GM08714 (cell line): ENCODE measurements around the gene NDRG4.

Experiments used
- H3K4me3 ChIP-seq: fragments of 200-500 bp; sonication (Bioruptor generic); 2 replicates; pipeline ENCODE4 v1.5.1; 2014; ENCODE audit warnings: mild to moderate bottlenecking, low read length, inconsistent platforms
- ZNF274 ChIP-seq: IDR thresholded peaks from 2 replicates; pipeline ENCODE4 v1.6.1; 2012; ENCODE audit warnings: mild to moderate bottlenecking, low read depth, low read length

NDRG4 gene

DNA sequence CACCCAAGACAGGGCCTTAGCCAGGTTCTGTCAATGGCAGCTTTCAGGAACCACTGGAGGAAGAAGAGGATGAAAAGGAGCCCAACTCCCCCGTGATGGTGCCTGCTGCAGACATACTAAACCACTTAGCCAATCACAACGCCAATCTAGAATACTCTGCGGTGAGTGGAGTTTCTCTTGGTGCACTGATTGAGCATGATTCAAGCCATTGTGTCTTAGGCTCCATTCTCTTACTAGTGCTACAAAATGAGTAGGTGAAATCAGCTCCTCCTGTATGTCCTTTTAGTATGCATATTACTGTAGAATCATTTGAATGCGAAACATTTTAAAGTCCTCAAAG is 16.8 kb downstream of the NDRG4 start:
- H3K4me3 ChIP-seq: no peak overlapping the region; the same call in 1 of the 2 replicates
- TF ChIP-seq ZNF274: no peak

DNA sequence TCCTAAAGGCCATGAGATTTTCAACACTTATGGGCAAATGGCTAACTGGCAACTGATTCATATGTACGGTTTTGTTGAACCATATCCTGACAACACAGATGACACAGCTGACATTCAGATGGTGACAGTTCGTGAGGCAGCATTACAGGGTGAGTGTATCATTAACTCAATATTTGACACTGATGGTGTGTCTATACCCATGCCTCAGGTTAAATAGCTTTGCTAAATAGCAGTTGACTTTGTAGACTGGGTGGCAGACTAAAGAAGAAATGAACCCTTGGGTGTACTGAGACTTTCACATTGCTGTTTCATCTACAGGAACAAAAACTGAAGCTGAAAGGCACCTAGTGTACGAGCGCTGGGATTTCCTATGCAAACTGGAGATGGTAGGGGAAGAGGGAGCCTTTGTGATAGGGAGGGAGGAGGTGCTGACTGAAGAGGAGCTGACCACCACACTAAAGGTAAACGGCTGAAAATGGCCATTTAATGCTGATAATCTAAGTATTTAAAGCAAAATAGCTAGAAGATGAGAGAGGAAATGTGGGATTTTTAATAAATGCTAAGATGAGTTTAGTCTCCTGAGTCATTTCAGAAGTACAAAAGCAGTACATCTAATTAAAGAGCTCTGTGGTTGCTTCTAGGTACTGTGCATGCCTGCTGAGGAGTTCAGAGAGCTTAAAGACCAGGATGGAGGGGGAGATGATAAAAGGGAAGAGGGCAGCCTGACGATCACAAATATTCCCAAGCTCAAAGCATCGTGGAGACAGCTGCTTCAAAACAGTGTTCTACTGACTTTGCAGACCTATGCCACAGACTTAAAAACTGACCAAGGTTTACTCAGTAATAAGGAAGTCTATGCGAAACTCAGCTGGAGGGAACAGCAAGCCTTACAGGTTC is 18.4 kb downstream of the NDRG4 start:
- no peak for TF ChIP-seq ZNF274
- H3K4me3 ChIP-seq: peak overlapping the region; percentile 35; the same call in 1 of the 2 replicates

DNA sequence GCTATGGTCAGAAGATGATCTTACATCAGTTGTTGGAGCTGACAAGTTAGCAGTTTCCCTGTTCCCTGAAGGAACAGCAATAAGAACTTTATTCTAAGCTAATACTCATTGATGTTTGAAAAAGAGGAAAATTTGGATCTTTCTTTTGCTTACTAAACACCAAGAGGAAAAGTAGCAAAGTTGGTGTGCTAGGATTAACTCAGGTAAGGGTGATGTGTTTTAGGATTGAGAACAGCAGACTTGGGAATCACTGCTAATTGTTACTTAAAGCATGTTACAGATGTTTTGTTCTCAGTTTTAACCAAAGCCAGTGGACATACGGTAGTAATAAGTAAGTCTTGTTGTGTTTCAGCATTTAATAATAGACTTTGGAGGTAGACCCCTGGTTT is 19.0 kb downstream of the NDRG4 start:
- TF ChIP-seq ZNF274: no peak
- no peak overlapping the region for H3K4me3 ChIP-seq

DNA sequence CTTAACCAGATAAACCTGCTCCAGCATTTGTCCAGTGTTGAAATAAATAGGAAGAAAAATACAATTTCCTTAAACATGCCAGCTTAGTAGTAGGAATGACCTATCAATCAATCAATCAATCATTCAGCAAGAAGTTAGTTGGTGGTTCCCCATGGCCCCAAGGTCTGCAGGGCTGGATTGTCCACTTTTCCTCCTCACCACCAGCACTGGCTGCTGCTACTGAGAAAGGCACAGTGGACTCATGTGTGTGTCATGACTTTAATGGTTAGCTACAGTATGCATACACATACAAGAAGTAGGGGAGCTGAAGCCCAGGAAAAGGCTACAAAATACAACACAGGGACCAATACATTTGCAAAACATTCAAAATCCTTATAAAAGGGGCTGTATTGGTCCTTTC is 19.8 kb downstream of the NDRG4 start:
- no peak overlapping the region for H3K4me3 ChIP-seq
- TF ChIP-seq ZNF274: no peak

DNA sequence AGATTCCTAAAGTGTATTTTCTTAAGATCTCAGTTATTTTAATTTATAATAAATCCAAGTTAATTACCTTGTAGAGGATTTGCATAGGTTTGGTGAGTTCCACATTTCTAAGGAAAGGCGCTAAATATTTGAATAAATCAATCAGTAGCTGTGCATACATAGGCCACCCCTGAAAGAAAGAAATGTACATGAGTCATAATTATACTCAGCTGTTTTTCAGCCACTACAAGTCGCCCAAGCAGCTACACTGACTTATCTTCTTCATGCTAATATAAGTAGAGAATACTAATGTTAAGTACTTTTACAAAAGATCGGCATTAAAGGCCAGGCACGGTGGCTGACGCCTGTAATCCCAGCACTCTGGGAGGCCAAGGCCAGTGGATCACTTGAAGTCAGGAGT is 30.2 kb downstream of the NDRG4 start:
- no peak overlapping the region for H3K4me3 ChIP-seq
- TF ChIP-seq ZNF274: no peak

DNA sequence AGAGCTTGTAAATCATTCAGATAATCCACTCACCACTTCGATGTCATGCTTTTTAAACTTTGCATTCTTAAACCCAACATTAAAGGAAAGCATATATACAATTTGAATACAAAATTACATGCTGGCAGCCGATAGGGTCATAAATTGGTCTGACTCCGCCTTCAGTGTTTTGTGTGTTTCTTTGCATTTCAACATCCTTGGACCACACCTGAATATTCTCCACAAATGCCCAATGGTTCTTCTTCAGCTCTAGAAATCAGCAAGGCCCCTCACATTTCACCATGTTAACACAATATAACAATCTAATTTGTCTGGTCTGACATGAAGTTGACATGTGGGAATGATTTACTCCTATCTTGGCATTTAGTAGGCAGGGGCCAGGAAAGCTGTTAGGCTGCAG is 32.5 kb downstream of the NDRG4 start:
- no peak overlapping the region for H3K4me3 ChIP-seq
- TF ChIP-seq ZNF274: no peak

DNA sequence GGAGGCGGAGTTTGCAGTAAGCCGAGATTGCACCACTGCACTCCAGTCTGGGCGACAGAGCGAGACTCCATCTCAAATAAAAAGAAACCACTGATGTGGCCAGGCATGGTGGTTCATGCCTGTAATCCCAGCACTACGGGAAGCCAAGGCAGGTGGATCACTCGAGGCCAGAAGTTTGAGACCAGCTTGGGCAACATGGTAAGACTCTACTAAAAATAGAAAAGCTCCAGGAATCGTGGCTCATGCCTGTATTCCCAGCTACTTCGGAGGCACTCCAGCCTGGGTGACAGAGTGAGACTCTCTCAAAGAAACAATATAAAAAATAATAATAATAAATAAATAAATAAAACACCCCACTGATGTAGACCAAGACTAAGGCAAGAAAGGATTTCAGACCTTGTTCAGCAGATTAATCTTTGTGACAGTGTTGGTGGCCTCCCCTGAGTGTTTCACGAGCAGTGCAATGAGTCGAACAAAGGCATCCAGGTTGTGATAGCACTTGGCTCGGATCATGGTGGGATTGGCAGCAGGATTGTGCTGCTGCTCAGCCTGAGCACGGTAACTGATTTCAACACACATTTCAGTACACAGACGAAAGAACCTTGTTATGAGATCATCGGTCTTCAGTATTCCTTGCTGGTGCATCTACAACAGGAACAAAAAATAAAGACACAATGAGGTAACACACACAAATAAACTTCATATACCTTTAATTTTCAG is 34.0 kb downstream of the NDRG4 start:
- no peak for TF ChIP-seq ZNF274

DNA sequence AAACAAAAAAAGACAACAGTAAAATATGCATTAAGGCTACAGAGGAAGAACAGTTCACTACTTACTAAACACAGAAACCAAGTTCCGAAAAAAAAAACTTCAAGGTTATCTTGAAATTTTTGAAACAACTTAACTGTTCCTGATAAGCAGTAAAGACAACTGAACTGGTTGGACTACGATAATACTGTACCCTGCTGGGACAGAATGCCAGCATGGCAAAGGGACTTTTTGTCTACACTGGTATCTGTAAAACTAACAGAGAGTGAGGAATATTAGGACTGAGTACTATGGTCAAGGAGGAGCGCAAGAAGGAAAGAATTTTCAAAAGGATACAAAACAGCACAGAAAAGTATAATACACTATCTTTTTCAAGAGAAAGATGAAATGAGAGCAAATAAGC is 35.2 kb downstream of the NDRG4 start:
- TF ChIP-seq ZNF274: no peak

More for the DNA sequence above, 34.0 kb downstream of the NDRG4 start:
- no peak overlapping the region for H3K4me3 ChIP-seq

DNA sequence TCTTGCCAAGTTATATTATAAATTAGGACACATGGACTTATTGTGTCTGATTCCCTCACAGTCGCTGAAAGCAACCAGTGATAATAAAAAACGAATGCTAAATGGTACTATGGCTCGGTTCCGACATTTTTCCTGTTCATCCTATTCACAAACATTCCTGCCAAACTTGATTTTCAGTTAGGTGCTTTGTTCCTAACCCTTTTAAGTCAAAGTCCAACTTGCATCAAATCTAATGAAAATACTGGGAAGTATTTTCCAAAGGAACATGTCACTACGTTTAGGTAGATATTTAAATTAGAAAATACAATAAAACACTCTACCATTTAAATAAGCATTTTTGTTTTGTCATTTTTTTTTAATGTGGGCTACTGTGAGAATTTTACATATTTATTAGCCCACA is 36.3 kb downstream of the NDRG4 start:
- no peak for TF ChIP-seq ZNF274
- no peak overlapping the region for H3K4me3 ChIP-seq

More for the DNA sequence above, 35.2 kb downstream of the NDRG4 start:
- no peak overlapping the region for H3K4me3 ChIP-seq

DNA sequence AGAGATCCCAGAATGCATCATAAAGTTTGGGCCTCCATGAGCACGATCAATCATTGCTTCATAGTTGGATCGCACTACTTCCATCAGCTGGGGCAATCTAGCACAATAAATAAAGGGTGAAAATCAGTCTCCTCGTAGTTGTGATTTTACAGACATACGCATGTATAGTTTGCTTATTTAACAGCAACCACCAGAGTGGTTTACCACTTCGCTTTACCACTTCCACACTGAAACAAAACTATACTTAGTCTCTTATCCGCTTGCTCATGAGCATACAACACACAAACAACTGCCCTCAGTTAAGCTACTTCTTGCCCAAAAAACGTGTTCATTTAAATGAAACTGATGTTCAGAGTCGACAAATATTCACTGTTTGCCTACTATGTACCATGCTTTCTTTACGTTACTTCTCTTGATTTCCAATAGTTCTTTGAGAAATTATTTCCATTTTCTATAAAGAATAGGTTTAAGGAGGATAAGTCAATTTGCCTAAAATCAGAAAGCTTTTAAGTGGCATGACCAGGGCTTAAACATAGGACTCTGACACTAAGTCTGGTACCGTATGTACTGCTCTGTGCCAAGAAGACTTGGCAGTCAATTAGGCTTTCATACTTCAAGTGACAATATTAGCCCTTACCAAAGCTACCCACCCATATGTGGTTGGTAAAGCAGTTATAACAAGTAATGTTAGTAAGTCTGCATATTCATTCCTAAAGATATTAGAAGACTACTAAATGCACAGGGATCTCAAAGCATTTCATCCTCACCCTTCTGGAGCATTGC is 37.4 kb downstream of the NDRG4 start:
- no peak overlapping the region for H3K4me3 ChIP-seq
- TF ChIP-seq ZNF274: no peak

DNA sequence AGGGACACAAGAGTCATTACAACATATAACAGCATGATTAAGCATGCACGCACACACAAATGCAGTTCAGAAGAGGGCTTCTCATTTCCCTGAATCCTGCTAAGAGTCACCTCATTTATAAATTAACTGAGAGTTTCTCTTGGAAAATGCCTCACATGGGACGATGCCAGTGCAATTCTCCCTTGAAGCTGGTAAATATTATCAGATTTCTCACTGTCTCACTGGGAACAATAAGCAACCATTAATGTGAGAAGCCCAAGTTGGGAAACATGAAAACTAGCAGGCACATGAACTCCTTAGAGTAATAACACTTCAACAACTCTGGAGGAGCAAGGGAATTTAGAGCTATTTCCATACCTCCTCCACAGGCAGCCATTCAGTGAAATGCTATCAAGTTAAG is 41.8 kb downstream of the NDRG4 start:
- TF ChIP-seq ZNF274: no peak
- H3K4me3 ChIP-seq: no peak overlapping the region

DNA sequence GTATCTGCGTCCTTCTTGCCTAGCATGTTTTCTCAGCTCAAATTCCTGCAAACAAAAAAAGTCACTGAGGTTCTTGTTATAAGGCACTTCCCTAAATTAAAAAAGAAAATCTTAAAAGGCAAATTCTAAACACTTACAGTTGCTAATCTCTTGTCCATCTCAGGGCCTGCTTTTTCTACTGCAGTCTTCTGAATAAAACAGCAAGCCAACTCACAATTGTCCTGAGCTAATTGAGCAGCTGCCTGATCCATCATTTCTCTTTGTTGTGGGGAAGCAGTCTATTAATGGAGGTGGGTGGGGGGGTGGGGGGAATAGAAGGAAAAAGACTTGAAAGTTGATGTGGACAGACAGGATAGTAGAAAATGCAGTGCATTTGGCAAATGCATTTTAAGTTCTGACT is 42.3 kb downstream of the NDRG4 start:
- no peak for TF ChIP-seq ZNF274
- H3K4me3 ChIP-seq: no peak overlapping the region

DNA sequence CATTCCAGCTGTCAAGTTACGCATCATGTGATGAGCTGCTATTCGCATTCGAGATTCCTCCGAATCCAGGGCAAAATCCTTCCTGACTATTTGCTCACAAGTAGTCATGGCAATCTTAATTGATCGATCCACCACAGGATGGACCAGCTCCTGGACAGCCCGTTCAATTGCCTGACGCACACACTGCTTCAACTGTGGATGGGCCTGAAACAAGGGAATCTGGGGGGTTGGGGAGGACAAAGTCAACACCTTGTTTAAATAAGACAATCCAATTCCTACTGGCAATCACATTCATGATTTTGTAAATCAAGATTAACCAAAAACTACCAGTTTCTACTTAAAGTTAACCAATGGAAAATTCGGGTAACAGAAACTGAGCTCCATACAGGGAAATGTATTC is 43.7 kb downstream of the NDRG4 start:
- TF ChIP-seq ZNF274: no peak
- H3K4me3 ChIP-seq: no peak overlapping the region

DNA sequence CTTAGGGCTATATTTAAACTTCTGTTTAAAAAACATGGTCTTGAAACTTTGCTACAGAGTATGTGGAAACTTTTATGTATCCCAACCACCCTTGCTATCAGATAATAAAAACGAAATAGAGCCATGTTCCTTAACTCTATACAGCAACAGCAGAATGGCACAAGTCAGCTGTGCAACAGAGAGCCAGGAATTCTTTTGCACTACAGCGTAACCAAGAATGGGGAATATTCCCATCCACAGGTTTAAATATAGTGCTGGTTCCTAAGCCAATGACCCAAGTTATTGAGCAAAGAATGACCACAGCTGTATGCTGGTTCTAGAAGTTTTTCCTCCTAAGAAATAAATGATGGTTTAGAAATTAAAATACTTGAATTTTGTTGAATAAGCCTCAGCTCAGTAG is 48.4 kb downstream of the NDRG4 start:
- TF ChIP-seq ZNF274: no peak

More for the DNA sequence above, 48.4 kb downstream of the NDRG4 start:
- H3K4me3 ChIP-seq: no peak overlapping the region
